H54 (cell line): ENCODE data around the gene PACSIN2.

Experiments used
- DNase-seq: peaks from one replicate; pipeline ENCODE4 v3.0.0; 2011; ENCODE audit warnings: low spot score, mixed read lengths; ENCODE audit not compliant: insufficient read length
- FAIRE-seq: peaks from 3 replicates; lab custom pipeline; 2011; peaks lifted over from hg19 to GRCh38; lab: Jason Lieb, UNC
- POLR2A ChIP-seq: IDR thresholded peaks from 2 replicates; pipeline ENCODE4 v1.6.1; 2011; ENCODE audit warnings: low read depth, mild to moderate bottlenecking, low read length

The PACSIN2 gene

GRCh38 chr22:42837556-42837955, 177.4 kb downstream of the PACSIN2 start:
- DNase-seq (no peak), FAIRE-seq (no peak)
- no peak for TF ChIP-seq POLR2A

GRCh38 chr22:42836026-42836425, 178.9 kb downstream of the PACSIN2 start:
- TF ChIP-seq POLR2A, result no peak
- FAIRE-seq (no peak), DNase-seq (no peak)

GRCh38 chr22:42834177-42834949, 180.6 kb downstream of the PACSIN2 start:
- no peak for FAIRE-seq
- no peak for DNase-seq
- TF ChIP-seq POLR2A, result no peak

GRCh38 chr22:42833104-42833503, 181.8 kb downstream of the PACSIN2 start:
- no peak for TF ChIP-seq POLR2A
- DNase-seq, result no peak
- no peak for FAIRE-seq

GRCh38 chr22:42831712-42832111, 183.2 kb downstream of the PACSIN2 start:
- no peak for FAIRE-seq

GRCh38 chr22:42830161-42830560, 184.8 kb downstream of the PACSIN2 start:
- TF ChIP-seq POLR2A, result no peak
- FAIRE-seq (no peak), DNase-seq (no peak)

More at GRCh38 chr22:42831712-42832111, 183.2 kb downstream of the PACSIN2 start:
- DNase-seq, result no peak
- TF ChIP-seq POLR2A, result no peak

GRCh38 chr22:42829302-42829701, 185.6 kb downstream of the PACSIN2 start:
- no peak for TF ChIP-seq POLR2A
- DNase-seq, result no peak
- FAIRE-seq, result no peak

- no peak for TF ChIP-seq POLR2A
- no peak for DNase-seq
- no peak for FAIRE-seq
These were observed 189.2 kb downstream of the PACSIN2 start for GRCh38 chr22:42825796-42826195.

GRCh38 chr22:42821386-42821785, 193.6 kb downstream of the PACSIN2 start:
- TF ChIP-seq POLR2A, result no peak
- DNase-seq (no peak), FAIRE-seq (no peak)

GRCh38 chr22:42820045-42820763, 194.7 kb downstream of the PACSIN2 start:
- no peak for TF ChIP-seq POLR2A
- FAIRE-seq (peak; percentile 94), DNase-seq (peak; percentile 28)
